HEK293T (cell line): ENCODE data around the gene PAPSS2.
"Not testable (repeated sequence)": the region's sequence is repeated elsewhere in the genome, so short reads cannot be mapped to it uniquely, and the experiment has no call there.

Source experiments
- CTCF ChIA-PET: fragments of 350-600 bp; formaldehyde crosslinking; extraction: SDS; loops from one replicate; lab custom pipeline; 2021; ENCODE audit warnings: antibody characterized with exemption, inconsistent platforms; lab: Yijun Ruan, JAX
- POLR2A ChIA-PET: fragments of 350-600 bp; formaldehyde crosslinking; extraction: SDS; loops from one replicate; lab custom pipeline; 2020; ENCODE audit warnings: antibody characterized with exemption, inconsistent platforms; lab: Yijun Ruan, JAX
- DNase-seq: peaks from one replicate; pipeline ENCODE4 v3.0.0; 2012; ENCODE audit warnings: mixed read lengths; ENCODE audit errors: extremely low spot score
- ARNT ChIP-seq: fragments of 450-650 bp; IDR thresholded peaks from 2 replicates; pipeline ENCODE4 v1.6.1; 2017; ENCODE audit warnings: mild to moderate bottlenecking
- BHLHE40 ChIP-seq: fragments of 450-650 bp; IDR thresholded peaks from 2 replicates; pipeline ENCODE4 v1.6.1; 2016; ENCODE audit warnings: mild to moderate bottlenecking, moderate library complexity, borderline replicate concordance
- CTBP1 ChIP-seq: fragments of 450-650 bp; IDR thresholded peaks from 2 replicates; pipeline ENCODE4 v1.6.1; 2016; ENCODE audit warnings: borderline replicate concordance
- ELF4 ChIP-seq: fragments of 450-650 bp; IDR thresholded peaks from 2 replicates; pipeline ENCODE4 v1.6.1; 2017; ENCODE audit warnings: antibody characterized with exemption
- FOXA1 ChIP-seq: fragments of 450-650 bp; IDR thresholded peaks from 2 replicates; pipeline ENCODE4 v1.6.1; 2016; ENCODE audit warnings: mild to moderate bottlenecking
- FOXK2 ChIP-seq: fragments of 450-650 bp; IDR thresholded peaks from 2 replicates; pipeline ENCODE4 v1.6.1; 2016; ENCODE audit warnings: mild to moderate bottlenecking
- FOXM1 ChIP-seq: fragments of 450-650 bp; IDR thresholded peaks from 2 replicates; pipeline ENCODE4 v1.6.1; 2017; ENCODE audit warnings: mild to moderate bottlenecking, borderline replicate concordance
- HDGF ChIP-seq: fragments of 450-650 bp; IDR thresholded peaks from 2 replicates; pipeline ENCODE4 v1.6.1; 2017; ENCODE audit warnings: antibody characterized with exemption, borderline replicate concordance
- L3MBTL2 ChIP-seq: fragments of 450-650 bp; conservative IDR thresholded peaks from 2 replicates; pipeline ENCODE4 v1.6.1; 2016; ENCODE audit warnings: mild to moderate bottlenecking
- LEF1 ChIP-seq: fragments of 450-650 bp; IDR thresholded peaks from 2 replicates; pipeline ENCODE4 v1.6.1; 2017; ENCODE audit warnings: mild to moderate bottlenecking, borderline replicate concordance
- NFRKB ChIP-seq: fragments of 450-650 bp; IDR thresholded peaks from 2 replicates; pipeline ENCODE4 v1.6.1; 2016; ENCODE audit warnings: mild to moderate bottlenecking, moderate library complexity
- PKNOX1 ChIP-seq: fragments of 450-650 bp; IDR thresholded peaks from 2 replicates; pipeline ENCODE4 v1.6.1; 2016
- SP1 ChIP-seq: fragments of 450-650 bp; IDR thresholded peaks from 2 replicates; pipeline ENCODE4 v1.6.1; 2017
- SUZ12 ChIP-seq: fragments of 450-650 bp; IDR thresholded peaks from 2 replicates; pipeline ENCODE4 v1.6.1; 2016; ENCODE audit warnings: mild to moderate bottlenecking
- TARDBP ChIP-seq: fragments of 450-650 bp; IDR thresholded peaks from 2 replicates; pipeline ENCODE4 v1.6.1; 2016
- ZNF384 ChIP-seq: fragments of 450-650 bp; IDR thresholded peaks from 2 replicates; pipeline ENCODE4 v1.6.1; 2016

PAPSS2 gene

GRCh38 chr10:87744606-87745005 is 84.9 kb downstream of the PAPSS2 start:
- TF ChIP-seq CTBP1, result no peak
- no peak for TF ChIP-seq SP1
- no peak for TF ChIP-seq FOXA1
- TF ChIP-seq BHLHE40, result no peak
- no peak for TF ChIP-seq TARDBP
- DNase-seq, result no peak
- POLR2A ChIA-PET, result no interaction called here
- CTCF ChIA-PET, result interaction anchor here (0.6 kb wide), 1 partner anchor 10 kb away, joined by 4 read pairs; no protein-coding TSS in a partner anchor

GRCh38 chr10:87746911-87747310 is 87.2 kb downstream of the PAPSS2 start:
- ChIA-PET POLR2A (no interaction called here), CTCF (no interaction called here)
- TF ChIP-seq SP1 (no peak), ZNF384 (no peak), LEF1 (no peak), FOXK2 (no peak), PKNOX1 (no peak), ARNT (no peak), CTBP1 (no peak), TARDBP (no peak), NFRKB (no peak), BHLHE40 (no peak), HDGF (no peak), ELF4 (no peak), SUZ12 (no peak), FOXA1 (no peak), FOXM1 (no peak), L3MBTL2 (no peak)
- DNase-seq, result no peak

GRCh38 chr10:87748244-87748643 is 88.6 kb downstream of the PAPSS2 start:
- TF ChIP-seq PKNOX1, result 0 out of 2 replicates have a peak, but pooled peaks have one; percentile 12
- DNase-seq, POLR2A ChIA-PET, CTCF ChIA-PET: not testable (repeated sequence)

GRCh38 chr10:87750001-87750671 is 90.5 kb downstream of the PAPSS2 start:
- TF ChIP-seq SP1 (no peak), ELF4 (no peak), LEF1 (no peak), BHLHE40 (no peak), HDGF (no peak)
- no peak for DNase-seq
- POLR2A ChIA-PET, result interaction anchor here (0.7 kb wide), 1 partner anchor 246 kb away, joined by 3 read pairs; the partner anchor contains the start of gene MINPP1
- CTCF ChIA-PET, result interaction anchor here (0.6 to 1.3 kb wide), 4 partner anchors 10 to 209 kb away, joined by 3 to 6 read pairs (median 4); no protein-coding TSS in a partner anchor

- ChIA-PET POLR2A (interaction anchor here (1.3 kb wide), 1 partner anchor 247 kb away, joined by 3 read pairs; no protein-coding TSS in a partner anchor), CTCF (interaction anchor here (0.6 to 1.3 kb wide), 2 partner anchors 16 to 208 kb away, joined by 4 to 6 read pairs; no protein-coding TSS in a partner anchor)
- no peak for TF ChIP-seq FOXM1
- no peak for TF ChIP-seq BHLHE40
- no peak for TF ChIP-seq SP1
- TF ChIP-seq ELF4, result no peak
- no peak for TF ChIP-seq PKNOX1
- no peak for TF ChIP-seq HDGF
- TF ChIP-seq LEF1, result no peak
- TF ChIP-seq L3MBTL2, result no peak
- TF ChIP-seq CTBP1, result no peak
- no peak for TF ChIP-seq ARNT
- no peak for TF ChIP-seq SUZ12
- TF ChIP-seq TARDBP, result no peak
- TF ChIP-seq ZNF384, result no peak
- DNase-seq, result no peak
These were observed 91.1 kb downstream of the PAPSS2 start for GRCh38 chr10:87750817-87751216.

- no peak for TF ChIP-seq ARNT
- no peak for TF ChIP-seq NFRKB
- TF ChIP-seq CTBP1, result no peak
- no peak for TF ChIP-seq FOXK2
- TF ChIP-seq SP1, result no peak
- no peak for TF ChIP-seq SUZ12
- no peak for TF ChIP-seq BHLHE40
- POLR2A ChIA-PET, result interaction anchor here (1.3 kb wide), 1 partner anchor 248 kb away, joined by 3 read pairs; no protein-coding TSS in a partner anchor
- no peak for DNase-seq
- CTCF ChIA-PET, result interaction anchor here (1.3 kb wide), 1 partner anchor 17 kb away, joined by 4 read pairs; no protein-coding TSS in a partner anchor
These were observed 91.6 kb downstream of the PAPSS2 start for GRCh38 chr10:87751274-87751673.

GRCh38 chr10:87752566-87752965 is 92.9 kb downstream of the PAPSS2 start:
- POLR2A ChIA-PET, result no interaction called here
- CTCF ChIA-PET, result no interaction called here
- DNase-seq, result no peak
- TF ChIP-seq ELF4, result no peak
- TF ChIP-seq NFRKB, result no peak
- TF ChIP-seq FOXA1, result no peak
- TF ChIP-seq FOXK2, result no peak
